Embryonic facial prominence (tissue), 1 donor: Measurements from ENCODE around the gene MICALL1.
"Not testable (repeated sequence)": the region's sequence is repeated elsewhere in the genome, so short reads cannot be mapped to it uniquely, and the experiment has no call there.

Source experiments
- DNase-seq: peaks from one replicate; pipeline ENCODE4 v3.0.0-alpha.2; 2016; ENCODE audit errors: extremely low spot score

MICALL1 gene

GRCh38 chr22:37926771-37927636 is 20.9 kb downstream of the MICALL1 start:
- no peak for DNase-seq

- DNase-seq, result no peak
Measured at GRCh38 chr22:37927637-37927936, 21.5 kb downstream of the MICALL1 start.

GRCh38 chr22:37929390-37929789 is 23.3 kb downstream of the MICALL1 start:
- DNase-seq, result no peak

GRCh38 chr22:37930270-37930951 is 24.3 kb downstream of the MICALL1 start:
- DNase-seq, result no peak

DNA sequence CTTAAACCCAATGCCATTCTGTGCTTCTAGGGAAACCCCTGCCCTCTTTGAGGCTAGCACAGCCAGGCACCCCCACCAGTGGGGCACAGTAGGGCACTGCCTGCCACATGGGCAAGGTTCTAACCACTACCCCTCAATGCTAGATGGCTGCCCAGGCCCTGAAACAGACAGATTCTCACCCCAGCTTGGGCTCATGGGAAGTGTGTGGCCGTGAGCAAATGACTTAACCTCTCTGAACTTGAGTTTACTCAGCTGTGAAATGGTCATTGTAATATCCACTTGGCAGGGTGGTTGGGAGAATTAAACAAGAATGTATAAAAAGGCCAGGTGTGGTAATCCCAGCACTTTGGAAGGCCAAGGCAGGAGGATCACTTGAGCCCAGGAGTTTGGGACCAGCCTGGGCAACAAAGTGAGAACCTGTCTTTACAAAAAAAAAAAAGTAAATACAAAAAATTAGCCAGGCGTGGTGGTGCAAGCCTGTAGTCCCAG is 24.9 kb downstream of the MICALL1 start:
- DNase-seq, result no peak

DNA sequence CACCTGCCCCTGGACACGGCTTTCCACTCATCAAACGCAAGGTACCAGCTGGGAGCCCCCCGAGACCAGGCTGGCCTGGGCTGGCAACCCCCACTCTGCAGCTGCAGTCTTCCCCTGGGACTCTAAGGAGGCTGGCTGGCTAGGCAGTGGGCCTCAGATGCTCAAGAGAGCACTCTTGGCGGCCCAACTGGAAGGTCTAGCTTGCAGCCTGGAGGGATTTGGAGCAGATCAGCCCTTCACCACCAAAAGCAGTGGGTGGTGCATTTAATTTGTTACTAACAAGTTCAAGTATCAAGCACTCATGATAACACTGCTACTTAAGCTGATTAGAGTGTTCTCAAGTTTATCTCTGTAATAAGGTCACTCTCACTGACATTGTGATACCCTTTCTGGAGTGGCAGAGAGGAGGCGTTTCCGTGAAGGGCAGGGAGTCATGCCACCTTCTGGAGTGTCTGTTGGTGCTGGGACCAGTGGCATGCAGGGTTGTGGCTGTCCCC is 25.8 kb downstream of the MICALL1 start:
- no peak for DNase-seq

GRCh38 chr22:37932401-37932800 is 26.3 kb downstream of the MICALL1 start:
- DNase-seq, result no peak

GRCh38 chr22:37932821-37933578 is 26.9 kb downstream of the MICALL1 start:
- DNase-seq, result no peak

DNA sequence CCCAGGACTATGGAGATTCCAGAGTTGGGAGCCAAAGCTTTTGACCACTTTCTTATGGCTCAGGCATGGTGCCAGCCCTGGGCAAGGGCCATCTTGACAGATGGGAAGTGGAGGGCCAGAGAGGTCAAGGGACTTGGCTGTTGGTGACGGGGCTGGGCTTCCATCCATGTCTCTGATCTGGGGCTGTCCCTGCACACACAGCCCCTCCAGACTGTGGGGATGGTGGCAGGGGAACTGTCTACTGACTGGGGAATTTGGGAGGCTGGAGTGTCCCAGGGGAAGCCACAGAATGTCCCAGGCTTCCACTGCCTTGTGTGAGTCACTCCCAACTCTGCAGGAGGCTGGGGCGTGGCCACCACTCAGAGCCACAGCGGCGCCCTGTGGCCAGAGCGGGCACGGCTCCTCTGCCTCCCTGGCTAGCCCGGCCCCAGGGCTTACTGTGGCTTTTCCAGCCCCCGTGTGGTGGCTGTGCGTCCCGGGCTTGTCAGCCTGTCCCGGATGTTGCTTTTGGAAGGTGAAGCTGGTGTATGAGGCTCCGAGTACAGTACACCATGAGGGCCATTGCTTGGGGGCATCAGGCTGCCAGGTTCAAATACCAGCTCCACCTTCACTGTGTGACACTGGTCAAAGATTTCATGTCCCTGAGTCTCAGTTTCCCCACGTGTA is 27.7 kb downstream of the MICALL1 start:
- DNase-seq, result no peak

DNA sequence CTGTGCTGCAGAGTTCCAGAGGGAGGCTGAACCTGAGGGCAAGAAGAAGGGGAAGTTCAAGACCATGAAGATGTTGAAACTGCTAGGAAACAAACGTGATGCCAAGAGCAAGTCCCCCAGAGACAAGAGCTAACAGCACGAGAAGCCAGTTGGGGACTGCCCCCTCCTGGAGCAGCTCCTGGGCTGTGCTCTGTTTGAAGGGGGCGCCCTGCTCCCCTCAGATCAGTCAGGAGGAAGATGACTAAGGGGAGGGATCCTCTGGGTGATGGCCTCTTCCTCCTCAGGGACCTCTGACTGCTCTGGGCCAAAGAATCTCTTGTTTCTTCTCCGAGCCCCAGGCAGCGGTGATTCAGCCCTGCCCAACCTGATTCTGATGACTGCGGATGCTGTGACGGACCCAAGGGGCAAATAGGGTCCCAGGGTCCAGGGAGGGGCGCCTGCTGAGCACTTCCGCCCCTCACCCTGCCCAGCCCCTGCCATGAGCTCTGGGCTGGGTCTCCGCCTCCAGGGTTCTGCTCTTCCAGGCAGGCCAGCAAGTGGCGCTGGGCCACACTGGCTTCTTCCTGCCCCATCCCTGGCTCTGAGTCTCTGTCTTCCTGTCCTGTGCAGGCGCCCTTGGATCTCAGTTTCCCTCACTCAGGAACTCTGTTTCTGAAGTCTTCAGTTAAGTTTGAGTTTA is 34.7 kb downstream of the MICALL1 start:
- no peak for DNase-seq

DNA sequence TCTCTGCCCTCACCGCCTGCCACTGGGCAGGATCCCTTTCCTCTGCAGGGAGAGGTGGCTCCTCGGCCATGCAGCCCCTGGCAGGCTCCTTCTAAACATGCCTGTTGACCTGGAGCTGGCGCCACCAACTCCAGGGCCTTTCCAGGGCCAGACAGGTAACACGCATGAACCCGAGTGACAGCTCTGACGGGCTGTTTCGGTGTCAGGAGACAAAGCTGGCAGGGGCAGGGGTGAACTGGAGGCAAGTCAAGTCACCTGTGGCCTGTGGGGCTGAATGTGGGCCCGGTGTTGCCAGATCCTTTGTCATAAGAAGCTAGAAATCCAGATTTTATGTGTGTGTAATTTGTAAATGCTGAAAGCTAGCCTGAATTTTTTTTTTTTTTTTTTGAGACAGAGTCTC is 36.0 kb downstream of the MICALL1 start:
- no peak for DNase-seq

DNA sequence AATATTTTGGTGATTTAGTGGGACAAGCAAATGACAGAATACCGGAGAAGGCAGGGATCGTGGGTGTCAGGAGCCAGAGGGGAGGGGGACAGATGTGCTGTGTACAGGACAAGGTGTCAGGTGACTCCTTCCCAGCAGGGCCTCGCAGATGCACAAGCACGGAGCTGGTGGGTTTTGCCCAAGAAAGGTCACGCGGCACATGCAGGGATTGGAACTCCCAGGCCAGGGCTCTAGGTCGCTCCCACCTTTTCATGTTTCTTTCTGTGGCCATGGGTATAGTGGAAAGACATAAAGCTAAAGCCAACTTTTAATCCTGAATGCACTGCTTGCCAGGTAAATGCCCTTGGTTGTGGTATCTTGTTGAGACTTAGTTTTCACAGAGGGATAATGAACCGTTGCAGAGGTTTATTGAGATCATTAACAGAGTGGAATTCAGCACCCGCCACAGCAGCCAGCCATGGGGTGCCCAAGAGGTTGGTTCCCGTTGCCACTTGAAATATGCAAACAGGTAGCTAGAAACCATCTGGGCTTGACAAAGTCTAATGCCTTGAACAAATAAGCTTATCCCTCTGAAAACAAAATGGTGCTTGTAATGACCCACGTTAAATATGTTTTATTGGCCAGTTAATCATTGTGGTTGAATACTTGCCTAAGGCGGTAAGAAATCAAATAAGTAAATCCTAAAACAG is 37.2 kb downstream of the MICALL1 start:
- DNase-seq, result no peak

- no peak for DNase-seq
Measured at GRCh38 chr22:37943825-37944198, 37.7 kb downstream of the MICALL1 start.

- not testable (repeated sequence) for DNase-seq
Measured at GRCh38 chr22:37944423-37944822, 38.3 kb downstream of the MICALL1 start.

DNA sequence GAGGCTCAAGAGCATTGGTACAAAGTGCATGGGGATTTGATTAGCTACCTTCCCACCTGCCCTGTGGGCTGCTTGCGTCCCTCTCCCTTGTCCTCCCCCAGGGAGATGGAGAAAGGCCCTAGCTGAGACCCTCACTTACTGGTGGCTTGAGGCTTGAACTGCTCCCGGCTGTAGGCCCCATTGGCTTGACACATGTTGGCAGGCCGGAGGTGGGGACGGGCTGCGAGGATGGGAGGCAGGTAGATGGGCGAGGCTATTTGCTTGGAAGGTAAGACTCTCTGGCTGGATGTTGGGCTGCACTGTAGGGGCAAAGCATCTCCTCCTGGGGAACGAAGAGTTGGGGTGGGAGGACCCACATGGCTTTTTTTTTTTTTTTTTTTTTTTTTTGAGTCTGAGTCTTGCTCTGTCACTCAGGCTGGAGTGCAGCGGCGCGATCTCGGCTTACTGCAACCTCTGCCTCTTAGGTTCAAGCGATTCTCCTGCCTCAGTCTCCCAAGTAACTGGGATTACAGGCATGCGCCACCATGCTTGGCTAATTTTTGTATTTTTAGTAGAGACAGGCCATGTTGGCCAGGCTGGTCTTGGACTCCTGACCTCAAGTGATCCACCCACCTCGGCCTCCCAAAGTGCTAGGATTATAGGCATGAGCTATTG is 41.2 kb downstream of the MICALL1 start:
- not testable (repeated sequence) for DNase-seq

- no peak for DNase-seq
Measured at GRCh38 chr22:37951305-37951704, 45.2 kb downstream of the MICALL1 start.

DNA sequence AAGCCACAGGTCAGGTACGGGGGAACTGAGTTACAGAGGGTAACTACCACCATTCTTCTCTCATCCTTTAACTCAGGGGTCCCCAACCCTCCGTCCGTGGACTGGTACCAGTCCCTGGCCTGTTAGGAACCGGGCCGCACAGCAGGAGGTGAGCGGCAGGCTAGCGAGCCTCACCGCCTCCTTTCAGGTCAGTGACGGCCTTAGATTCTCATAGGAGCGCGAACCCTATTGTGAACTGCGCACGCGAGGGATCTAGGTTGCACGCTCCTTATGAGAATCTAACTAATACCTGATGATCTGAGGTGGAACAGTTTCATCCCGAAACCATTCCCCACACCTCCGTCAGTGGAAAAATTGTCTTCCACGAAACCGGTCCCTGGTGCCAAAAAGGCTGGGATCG is 46.5 kb downstream of the MICALL1 start:
- DNase-seq, result not testable (repeated sequence)

GRCh38 chr22:37953062-37953436 is 47.0 kb downstream of the MICALL1 start:
- DNase-seq, result no peak

DNA sequence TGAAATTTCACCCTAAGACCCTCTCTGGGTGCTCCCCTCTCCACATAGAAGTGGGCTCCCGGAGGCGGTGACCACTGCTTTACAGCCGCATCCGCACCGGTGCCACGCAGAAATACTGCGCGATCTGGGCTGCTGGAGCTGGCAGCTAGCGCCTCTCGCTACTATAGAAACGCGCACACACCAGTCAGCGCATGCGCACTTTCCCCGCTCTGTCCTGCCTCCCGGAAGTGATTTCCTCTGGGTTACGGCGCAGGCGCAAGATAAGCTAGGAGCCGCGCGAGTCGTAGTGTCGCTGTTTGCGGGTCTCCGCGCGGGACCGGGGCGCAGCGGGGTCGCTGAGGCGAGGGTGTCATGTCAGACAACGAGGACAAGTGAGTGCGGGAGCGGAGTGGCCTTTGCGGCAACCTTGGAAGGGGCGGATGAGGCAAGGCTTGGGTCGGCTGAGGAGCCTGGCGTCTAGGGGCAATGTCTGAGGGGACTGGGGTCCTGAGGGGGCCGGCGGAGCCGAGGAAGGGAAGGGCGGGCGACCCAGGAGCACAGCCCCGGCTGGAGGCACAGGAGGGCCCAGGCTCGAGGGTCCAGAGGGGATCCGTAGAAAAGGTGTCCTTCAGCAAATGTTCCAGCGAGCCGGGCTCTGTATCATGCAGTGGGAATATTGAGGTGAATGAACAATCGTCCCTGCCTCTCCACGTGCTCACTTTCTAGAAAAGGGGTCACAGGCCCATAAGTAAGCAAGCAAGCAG is 47.5 kb downstream of the MICALL1 start, which contains the start of the genes C22orf23 and POLR2F:
Gene C22orf23, minus strand, starts transcription at position 165 of the 743 bp plus-strand sequence. CDS start 452 bp downstream, outside the sequence.
Gene POLR2F, plus strand, starts transcription at position 263 of the 743 bp plus-strand sequence. Its CDS starts 89 bp downstream, at position 352.
- peak; percentile 90 for DNase-seq
